ENCODE results near the gene CDYL. TPM values are rescaled to one million over a fixed set of nuclear protein-coding genes. Genes with fewer than 3 reads are reported as not detected.

Gene CDYL
- total and polyA plus RNA-seq, 7 donors, result 10.0 to 30.0 (median 19.9) TPM

DNA sequence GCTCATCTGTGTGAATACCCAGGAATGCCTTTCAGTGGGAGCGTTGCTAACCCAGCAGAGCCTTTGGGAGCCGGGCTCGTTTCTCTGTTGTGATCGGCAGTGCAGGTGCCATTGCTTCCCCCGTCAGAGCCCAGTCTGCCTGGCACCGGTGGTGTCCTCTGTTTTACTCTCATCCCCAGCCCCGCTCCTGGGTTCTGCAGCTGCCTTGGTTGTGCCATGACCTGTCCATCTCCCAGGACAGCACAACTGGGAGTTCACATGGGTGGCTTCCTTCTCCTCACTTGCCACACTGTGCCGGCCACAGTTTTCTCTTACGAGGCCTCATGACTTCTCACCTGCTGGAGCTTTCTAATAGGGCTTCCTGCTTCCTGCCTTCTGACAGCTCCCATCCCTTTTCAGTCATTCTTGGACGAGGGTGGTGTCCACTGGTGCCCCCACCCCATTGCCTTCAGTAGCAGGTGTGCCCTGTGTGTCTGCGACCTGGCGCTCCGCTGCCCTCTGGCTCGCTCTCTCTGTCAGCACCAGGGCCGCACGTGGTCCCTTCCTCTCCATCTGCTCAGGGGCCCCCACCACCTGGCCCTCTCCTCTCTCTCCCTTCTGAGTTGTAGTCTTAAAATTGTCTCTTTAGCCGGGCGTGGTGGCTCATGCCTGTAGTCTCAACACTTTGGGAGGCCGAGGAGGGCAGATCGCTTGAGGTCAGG, 116.7 kb downstream of the CDYL start:
- no peaks in the 10 kb centered on the region for H3K9me3 ChIP-seq
- intact Hi-C loops (cut with DNase I), result no loop called here
- no peaks in the 10 kb centered on the region for H3K4me1 ChIP-seq
- ATAC-seq, result no peak
- no peak overlapping the region for H3K27ac ChIP-seq
- peaks cover 0 to 30% of the 10 kb centered on the region in 2 donors for H3K36me3 ChIP-seq (ENCODE audit: insufficient read depth in 1 of 2, low read depth in 1 of 2)
- TF ChIP-seq, protein P1, sequence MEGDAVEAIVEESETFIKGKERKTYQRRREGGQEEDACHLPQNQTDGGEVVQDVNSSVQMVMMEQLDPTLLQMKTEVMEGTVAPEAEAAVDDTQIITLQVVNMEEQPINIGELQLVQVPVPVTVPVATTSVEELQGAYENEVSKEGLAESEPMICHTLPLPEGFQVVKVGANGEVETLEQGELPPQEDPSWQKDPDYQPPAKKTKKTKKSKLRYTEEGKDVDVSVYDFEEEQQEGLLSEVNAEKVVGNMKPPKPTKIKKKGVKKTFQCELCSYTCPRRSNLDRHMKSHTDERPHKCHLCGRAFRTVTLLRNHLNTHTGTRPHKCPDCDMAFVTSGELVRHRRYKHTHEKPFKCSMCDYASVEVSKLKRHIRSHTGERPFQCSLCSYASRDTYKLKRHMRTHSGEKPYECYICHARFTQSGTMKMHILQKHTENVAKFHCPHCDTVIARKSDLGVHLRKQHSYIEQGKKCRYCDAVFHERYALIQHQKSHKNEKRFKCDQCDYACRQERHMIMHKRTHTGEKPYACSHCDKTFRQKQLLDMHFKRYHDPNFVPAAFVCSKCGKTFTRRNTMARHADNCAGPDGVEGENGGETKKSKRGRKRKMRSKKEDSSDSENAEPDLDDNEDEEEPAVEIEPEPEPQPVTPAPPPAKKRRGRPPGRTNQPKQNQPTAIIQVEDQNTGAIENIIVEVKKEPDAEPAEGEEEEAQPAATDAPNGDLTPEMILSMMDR (IDR thresholded peaks at IDR 0.05), result no peak
- no peaks in the 10 kb centered on the region for H3K27me3 ChIP-seq (ENCODE audit: insufficient read depth in 3 of 3, low read length in 2 of 3)
- no peak overlapping the region for H3K4me3 ChIP-seq
- no peak for DNase-seq
- 93 to 96% (median 93%) methylated on average over 20 of the region's 20 CpGs for WGBS, 3 donors

DNA sequence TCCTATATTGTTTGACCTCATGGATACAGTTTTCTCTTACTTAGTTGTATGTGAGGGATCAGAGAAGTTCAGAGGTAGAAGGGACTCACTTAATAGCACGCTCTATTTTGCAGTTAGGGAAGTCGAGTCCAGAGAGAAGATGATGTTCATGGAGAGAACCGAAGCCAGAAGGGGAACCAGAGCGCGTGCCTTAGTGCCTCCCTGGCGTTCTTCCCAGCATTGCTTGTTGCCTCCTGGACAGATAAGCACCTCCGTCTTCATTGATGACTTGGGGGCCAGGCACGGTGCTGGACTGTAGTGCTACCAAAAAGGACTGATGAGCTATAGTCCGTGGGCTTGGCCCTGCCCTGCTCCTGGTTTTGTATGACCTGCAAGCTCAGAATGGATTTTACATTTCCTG, 117.8 kb downstream of the CDYL start:
- intact Hi-C loops (cut with DNase I), result no loop called here
- no peak overlapping the region for H3K27ac ChIP-seq
- 94 to 97% (median 96%) methylated on average over 9 of the region's 9 CpGs for WGBS, 3 donors
- no peaks in the 10 kb centered on the region for H3K4me1 ChIP-seq
- peaks cover 4% of the 10 kb centered on the region for H3K9me3 ChIP-seq
- no peaks in the 10 kb centered on the region for H3K27me3 ChIP-seq (ENCODE audit: insufficient read depth in 3 of 3, low read length in 2 of 3)
- ATAC-seq (no peak), DNase-seq (no peak)
- TF ChIP-seq, protein P1 (IDR thresholded peaks at IDR 0.05), result no peak
- H3K4me3 ChIP-seq, result no peak overlapping the region
- peaks cover 3 to 34% of the 10 kb centered on the region in 2 donors for H3K36me3 ChIP-seq (ENCODE audit: insufficient read depth in 1 of 2, low read depth in 1 of 2)

DNA sequence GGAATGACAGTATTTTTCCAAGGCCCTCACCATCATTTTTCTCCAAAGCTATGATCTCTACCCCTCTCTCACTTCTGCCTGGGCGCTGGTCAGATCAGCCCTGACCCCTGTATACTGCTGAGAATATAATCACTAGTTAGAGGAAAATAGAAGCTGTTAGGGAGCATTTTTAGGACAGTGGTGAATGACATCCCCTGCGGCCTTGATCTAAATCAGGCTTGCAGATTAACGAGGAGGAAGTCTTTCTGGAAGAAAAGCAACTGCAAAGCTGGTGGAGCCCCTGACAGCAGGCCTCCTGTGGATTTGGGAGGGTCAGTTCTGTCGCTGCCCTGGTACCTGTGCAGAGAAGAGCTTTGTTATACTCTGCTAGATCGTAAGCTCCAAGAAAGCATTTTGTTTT, 119.8 kb downstream of the CDYL start:
- WGBS, 3 donors, result 86 to 90% (median 88%) methylated on average over 5 of the region's 5 CpGs

DNA sequence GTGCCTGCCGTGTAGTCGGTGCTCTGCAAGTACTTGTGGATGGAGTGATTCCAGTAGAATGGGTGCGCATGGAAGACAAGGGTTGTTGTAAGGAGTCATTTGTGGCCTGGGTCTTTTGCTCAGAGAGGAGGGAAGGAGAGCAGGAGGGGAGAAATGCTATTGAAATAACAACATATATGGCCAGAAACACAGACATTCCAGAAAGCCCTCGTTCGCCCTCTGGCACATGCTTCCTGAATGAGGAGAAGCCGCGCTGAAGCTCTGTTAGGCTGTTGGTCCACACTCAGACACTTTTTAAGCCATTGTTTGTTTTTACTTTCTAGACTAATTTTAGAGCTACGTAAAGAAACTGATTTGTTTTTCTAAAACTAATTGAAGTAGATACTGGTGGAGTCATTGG, 120.2 kb downstream of the CDYL start:
- WGBS, 3 donors, result 96 to 98% (median 97%) methylated on average over 8 of the region's 8 CpGs

More for the DNA sequence above, 119.8 kb downstream of the CDYL start:
- no peak overlapping the region for H3K4me3 ChIP-seq
- H3K27me3 ChIP-seq (ENCODE audit: insufficient read depth in 3 of 3, low read length in 2 of 3), result no peaks in the 10 kb centered on the region
- ATAC-seq, result no peak
- TF ChIP-seq, protein P1 (IDR thresholded peaks at IDR 0.05), result no peak
- DNase-seq, result no peak
- H3K9me3 ChIP-seq, result peaks cover 9% of the 10 kb centered on the region
- intact Hi-C loops (cut with DNase I), result no loop called here
- peaks cover 3 to 34% of the 10 kb centered on the region in 2 donors for H3K36me3 ChIP-seq (ENCODE audit: insufficient read depth in 1 of 2, low read depth in 1 of 2)
- H3K4me1 ChIP-seq, result no peaks in the 10 kb centered on the region
- H3K27ac ChIP-seq, result no peak overlapping the region

More for the DNA sequence above, 120.2 kb downstream of the CDYL start:
- DNase-seq (no peak), ATAC-seq (no peak)
- no peaks in the 10 kb centered on the region for H3K4me1 ChIP-seq
- intact Hi-C loops (cut with DNase I), result no loop called here
- no peak overlapping the region for H3K27ac ChIP-seq
- TF ChIP-seq, protein P1 (IDR thresholded peaks at IDR 0.05), result no peak
- H3K9me3 ChIP-seq, result peaks cover 9% of the 10 kb centered on the region
- H3K36me3 ChIP-seq (ENCODE audit: insufficient read depth in 1 of 2, low read depth in 1 of 2), result peaks cover 3 to 34% of the 10 kb centered on the region in 2 donors
- no peaks in the 10 kb centered on the region for H3K27me3 ChIP-seq (ENCODE audit: insufficient read depth in 3 of 3, low read length in 2 of 3)
- no peak overlapping the region for H3K4me3 ChIP-seq
